HG02678 (cell line): ENCODE measurements around the gene AFDN.

Source experiments
- ATAC-seq: cut with Tn5 transposase; IDR thresholded peaks from one replicate; pipeline ENCODE4 v1.9.1; 2021; ENCODE audit warnings: mild to moderate bottlenecking, moderate library complexity; ENCODE audit not compliant: unreplicated experiment

Gene AFDN

DNA sequence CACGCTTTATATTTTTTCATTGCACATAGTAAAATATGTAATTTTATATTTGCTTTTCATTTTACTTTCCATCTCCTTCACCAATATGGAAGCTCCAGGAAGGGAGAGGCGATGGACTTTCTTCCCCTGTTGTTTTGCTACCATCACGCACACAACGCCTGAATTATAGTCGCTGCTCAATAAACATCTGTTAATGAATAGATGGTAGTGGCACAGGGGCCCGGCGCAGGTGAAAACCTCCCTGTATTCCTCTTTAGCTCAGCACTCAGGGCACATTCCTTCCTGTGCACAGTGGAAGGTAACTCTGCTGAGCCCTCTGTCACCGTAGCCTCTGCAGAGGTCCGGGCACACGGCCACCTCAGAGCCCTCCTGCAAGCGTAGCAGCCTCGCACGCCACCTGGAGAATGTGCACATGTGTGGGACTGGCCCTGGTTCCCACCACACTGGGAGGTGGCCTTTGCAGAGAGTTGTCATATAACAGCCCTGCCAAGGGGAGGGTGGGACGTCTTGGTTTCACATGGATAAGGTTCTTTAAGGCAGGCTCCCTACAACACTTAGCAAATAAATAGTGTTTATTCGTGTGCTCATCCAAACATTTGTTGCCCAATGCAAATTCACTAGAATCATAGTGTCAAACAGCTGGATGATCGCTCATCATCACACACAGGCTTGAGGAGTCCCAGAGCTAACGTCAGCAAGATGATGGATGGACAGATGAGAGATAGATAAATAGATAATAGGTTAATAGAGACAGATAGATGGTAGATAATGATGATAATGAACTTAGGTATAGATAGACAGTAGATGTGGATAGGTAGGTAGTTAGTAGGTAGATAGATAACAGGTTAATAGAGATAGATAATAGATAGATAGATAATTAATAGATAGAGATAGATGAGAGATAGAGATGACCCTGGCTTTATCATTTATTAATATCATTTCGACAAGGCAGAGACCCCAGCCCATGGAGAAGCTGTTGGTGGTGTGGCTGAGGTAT, 32.3 kb upstream of the AFDN start:
- no peak for ATAC-seq

DNA sequence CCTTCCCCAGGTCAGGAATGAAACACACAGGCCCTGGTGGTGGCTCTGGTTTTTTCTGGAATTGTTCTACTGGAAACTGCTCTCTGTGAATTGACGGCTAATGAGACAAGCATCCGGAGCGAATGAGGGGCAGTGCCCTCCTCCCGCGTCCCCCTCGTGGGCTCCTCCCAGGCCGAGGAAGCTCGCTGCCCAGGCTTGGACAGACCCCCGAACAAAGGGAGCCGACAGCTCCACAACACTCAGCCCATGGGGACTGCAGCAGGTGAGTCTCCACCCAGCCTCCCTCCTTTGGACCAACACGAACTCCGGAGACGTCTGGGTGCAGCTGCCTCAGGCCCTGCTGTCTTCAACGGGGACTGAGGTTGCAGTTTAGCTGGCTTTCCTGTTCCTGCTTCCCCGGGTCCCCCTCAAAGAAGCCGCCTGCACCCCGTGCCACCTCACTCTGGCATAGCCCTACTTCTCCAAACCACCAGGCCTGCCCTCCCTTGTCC, 31.3 kb upstream of the AFDN start:
- ATAC-seq, result no peak

GRCh38 chr6:167795874-167796191, 30.9 kb upstream of the AFDN start:
- no peak for ATAC-seq

DNA sequence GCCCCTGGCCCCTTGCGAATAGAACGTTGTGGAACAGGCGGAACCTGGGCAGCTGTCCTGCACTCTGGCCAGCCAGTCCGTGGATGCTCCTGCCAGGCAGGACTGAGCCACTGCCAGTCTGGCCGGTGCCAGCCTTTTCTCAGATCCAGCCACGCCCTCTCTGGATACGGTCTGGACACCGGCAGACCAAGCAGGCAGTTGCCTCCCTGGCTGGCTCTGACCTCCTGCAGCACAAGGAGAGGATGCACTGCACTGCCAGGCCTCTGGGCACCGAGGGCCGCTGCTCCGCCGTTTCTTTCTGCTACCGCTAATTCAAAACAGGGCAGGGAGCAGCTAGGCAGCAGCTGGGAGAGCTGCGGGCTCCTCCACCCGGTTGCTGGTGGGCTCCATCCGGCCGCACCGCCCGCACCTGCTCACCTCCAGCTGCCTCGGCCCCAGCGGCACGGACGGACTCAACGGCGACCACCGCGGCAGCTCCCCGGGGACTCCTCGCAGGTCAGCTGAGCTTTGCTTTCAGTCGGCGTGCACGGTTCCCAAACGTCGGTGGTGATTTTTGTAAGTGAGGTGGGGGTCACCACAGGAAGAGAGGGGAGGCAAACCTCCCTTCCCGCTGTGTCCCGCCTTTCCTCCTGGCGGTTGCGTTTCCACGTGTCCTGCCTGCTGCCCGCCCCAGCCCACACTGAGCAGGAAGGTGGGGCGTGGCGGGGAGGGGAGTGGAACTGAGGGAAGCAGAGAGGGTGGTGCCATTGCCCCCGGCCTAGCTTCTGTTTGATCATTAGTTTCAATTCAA, 30.3 kb upstream of the AFDN start:
- ATAC-seq, result no peak

- ATAC-seq, result no peak
Measured at GRCh38 chr6:167797011-167797471, 29.7 kb upstream of the AFDN start.

DNA sequence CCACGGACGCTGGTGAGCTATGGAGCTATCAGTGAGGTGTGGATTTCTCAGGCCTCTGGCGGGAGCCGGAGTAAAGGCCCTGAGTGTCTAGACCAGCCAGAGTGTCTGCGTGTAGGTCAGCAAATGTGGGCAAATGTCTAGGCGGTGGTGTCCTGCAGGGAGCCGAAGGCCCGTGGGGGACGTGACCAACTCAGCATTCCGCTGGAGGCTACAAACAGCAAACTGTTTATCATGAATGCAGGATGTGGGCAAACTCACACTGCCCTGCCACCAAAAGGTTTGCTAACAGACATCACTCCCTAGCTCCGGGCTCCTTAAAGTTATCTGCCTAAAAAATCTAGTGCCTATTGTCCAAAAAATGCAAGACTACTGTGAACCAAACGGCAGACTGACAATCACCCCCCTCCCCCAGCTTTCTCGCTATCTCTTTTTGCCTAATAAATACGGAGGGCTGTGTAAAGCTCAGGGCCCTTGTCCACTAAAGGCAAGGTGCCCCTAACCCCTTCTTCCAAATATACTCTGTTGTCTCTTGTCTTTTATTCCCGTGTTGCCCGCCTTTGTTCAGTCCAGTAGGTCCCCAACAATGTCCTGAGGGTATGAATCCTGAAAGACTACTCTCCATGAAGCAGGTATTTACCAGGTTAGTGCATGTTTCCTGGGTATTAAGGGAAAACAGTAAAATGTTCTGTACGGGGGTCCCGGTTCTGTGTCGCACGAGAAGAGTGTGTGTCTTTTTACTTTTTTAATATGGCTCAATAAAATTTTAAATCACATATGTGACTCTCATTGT, 29.0 kb upstream of the AFDN start:
- ATAC-seq, result no peak

- no peak for ATAC-seq
Measured at GRCh38 chr6:167798453-167798852, 28.3 kb upstream of the AFDN start.

- no peak for ATAC-seq
Measured at GRCh38 chr6:167799033-167799821, 27.5 kb upstream of the AFDN start.

DNA sequence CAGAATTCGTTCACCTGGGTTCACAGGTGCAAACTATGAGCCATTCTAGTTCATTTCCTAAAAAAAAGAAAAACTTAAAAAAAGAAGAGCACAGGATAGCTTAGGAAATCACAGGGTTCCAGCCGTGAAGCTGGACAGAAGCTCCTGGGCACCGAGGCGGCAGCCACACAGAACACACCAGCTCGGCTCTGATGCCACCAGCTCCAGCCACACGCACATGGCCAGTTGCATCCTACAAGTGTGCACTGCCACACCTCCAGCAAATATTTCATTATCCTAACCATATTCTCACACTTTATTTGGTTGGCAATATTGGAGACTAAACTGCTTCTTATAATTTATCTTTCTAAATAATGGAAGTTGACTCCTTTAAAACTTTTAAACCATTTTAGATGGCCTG, 26.2 kb upstream of the AFDN start:
- ATAC-seq, result no peak

- no peak for ATAC-seq
Measured at GRCh38 chr6:167801263-167801662, 25.4 kb upstream of the AFDN start.

DNA sequence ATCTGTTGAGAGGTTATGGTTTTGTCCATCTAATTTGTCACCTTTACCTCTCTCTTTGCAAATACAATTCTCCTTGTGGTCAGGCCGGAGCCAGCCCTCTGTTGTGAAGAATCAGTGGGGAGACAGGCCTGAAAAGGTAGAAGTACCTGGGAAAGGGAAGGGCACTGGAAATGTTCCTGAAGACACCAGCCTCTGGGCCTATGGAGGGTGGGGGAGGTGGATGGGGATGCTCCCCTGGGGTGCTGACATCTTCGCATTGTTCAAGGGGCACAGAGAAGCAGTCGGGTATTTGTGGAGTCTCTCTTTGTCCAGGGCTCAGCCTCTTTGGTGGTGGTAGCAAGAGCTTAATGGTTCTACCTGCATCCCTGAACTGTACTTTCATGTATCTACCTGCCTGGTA, 24.4 kb upstream of the AFDN start:
- ATAC-seq, result no peak

GRCh38 chr6:167803816-167804215, 22.9 kb upstream of the AFDN start:
- ATAC-seq, result no peak

DNA sequence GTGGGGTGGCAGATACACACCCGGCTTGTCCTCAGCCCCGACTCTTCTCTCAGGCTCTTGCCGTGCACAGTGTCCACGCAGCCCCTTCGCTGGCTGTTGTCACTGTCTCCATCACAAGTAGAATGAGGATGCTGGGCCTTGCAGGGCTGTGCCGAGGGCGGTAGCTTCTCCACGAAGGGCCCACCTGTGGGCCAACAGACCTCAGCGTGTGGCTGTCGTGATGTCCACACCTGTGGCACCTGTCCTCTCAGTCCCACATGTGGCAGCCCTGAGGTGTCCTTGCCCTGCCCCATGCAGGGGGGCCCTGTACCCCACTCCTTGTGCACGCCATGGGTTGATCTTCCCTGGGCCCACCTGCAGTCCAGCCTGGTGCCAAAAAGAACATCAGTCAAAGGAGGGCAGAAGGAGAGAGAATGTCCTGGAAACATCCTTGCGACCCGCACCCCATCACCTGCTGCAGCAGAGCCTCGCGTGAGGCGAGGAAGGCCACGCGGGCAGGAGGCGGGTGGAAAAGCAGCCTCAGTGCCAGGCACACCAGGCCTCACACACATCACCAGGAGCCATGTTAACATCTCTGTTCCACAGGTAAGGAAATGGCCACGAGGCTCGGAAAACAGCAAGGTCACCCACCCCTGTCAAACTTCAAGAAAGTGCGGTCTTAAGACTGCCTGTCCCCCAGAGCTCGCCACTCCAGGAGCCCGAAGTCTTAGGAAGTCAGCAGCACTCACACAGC, 22.3 kb upstream of the AFDN start:
- no peak for ATAC-seq

DNA sequence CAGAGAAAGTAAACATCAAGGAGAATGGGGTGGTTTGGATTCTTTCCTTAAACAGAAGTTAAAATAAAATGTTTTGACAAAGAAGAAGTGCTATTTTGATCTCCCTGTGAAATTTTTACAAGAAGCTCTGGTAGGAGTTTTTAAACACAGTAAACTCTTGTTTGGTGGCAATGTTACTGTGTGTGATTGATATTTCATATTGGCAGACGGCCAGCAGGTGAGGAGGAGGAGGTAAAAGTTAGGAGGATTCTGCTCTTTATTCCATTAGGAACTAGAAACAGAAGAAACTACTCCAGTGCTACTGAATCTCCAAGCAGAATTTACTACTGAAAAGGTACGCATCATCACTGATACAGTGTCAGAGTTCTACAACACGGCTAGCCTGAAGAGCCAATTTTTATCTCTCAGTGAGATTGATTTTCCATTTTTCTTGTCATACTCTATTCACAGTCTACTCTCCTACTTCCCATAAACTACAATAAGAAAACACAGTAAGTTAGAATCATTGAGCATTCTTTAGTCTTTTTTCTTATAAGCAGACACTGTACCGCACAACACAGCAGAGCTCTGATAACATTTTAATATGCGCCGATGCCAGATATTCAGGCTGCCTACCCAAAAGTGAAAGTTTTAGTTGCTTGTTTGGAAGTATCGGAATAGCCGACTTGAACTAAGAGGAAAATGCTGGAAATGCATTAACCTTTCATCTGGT, 21.2 kb upstream of the AFDN start:
- ATAC-seq, result no peak

DNA sequence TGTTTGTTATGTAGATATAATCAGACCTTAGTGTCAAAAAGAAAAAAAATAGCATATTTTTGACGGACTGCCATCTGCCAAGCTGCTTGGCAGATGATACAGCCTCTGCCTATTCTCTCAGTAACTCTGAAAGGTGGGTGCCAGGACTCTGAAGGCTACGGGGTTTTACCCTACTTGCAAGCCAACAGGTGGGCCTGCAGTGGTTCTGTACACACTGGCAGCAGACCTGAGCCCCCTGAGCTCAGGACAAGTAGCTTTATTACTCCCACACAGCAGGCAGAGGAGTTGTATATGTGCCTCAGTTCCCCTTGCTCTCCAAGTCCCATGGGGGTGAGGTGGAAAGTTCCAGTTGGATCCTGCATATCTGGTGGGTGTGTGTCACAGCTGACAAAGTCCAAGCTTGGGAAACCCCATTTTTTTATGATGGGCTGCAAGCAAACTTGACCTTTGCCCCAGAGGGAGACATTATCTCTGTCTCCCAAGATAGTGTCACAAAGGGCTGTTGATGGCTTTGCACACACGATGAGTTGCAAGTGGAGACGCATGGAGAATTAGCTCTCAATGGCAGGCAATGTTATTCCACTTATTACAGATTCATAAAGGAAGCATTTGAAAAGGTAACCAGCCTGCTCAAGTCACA, 20.5 kb upstream of the AFDN start:
- no peak for ATAC-seq

DNA sequence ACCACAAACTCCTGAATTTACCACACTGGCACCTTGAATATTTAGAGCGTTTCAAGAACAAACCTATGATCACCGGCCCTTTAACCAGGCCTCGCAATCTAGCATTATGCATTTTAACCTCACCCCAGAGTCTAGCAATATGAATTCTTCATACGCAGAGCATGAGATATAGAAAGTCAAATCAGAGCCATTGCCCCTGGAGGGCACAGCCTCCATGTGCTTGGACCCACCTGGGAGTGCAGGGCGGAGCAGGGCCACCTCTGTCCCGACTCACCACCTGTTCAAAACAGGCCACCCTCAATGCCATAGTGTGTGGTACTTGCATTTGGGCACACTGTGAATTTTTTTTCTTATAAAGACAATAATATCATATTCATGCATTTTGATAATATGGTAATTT, 19.5 kb upstream of the AFDN start:
- no peak for ATAC-seq

DNA sequence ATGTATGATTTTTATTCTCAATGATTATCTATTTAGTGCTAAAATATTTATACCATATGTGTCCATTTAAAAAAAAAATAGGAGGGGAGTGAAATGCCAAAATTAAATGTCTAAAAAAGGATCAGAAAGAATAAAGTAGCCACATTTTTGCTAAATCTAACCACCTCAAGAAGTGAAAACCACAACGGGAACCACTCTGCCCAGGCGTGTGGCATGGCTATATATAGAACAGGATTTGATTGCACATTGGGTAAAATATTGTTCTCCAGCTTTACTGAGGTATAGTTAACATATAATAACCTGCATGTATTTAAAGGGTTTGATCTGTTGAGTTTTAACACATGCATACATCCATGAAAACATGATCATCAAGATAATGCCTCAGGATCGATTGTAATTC, 19.0 kb upstream of the AFDN start:
- no peak for ATAC-seq

GRCh38 chr6:167811040-167811439, 15.7 kb upstream of the AFDN start:
- no peak for ATAC-seq
